GM18873 (cell line): ENCODE measurements around the gene MXI1.
"Not testable (repeated sequence)": the region's sequence is repeated elsewhere in the genome, so short reads cannot be mapped to it uniquely, and the experiment has no call there.

ENCODE experiments used
- ATAC-seq: cut with Tn5 transposase; IDR thresholded peaks from one replicate; pipeline ENCODE4 v1.9.1; 2021; ENCODE audit warnings: mild to moderate bottlenecking, moderate library complexity, moderate number of reproducible peaks; ENCODE audit not compliant: unreplicated experiment, low FRiP score

Gene MXI1

DNA sequence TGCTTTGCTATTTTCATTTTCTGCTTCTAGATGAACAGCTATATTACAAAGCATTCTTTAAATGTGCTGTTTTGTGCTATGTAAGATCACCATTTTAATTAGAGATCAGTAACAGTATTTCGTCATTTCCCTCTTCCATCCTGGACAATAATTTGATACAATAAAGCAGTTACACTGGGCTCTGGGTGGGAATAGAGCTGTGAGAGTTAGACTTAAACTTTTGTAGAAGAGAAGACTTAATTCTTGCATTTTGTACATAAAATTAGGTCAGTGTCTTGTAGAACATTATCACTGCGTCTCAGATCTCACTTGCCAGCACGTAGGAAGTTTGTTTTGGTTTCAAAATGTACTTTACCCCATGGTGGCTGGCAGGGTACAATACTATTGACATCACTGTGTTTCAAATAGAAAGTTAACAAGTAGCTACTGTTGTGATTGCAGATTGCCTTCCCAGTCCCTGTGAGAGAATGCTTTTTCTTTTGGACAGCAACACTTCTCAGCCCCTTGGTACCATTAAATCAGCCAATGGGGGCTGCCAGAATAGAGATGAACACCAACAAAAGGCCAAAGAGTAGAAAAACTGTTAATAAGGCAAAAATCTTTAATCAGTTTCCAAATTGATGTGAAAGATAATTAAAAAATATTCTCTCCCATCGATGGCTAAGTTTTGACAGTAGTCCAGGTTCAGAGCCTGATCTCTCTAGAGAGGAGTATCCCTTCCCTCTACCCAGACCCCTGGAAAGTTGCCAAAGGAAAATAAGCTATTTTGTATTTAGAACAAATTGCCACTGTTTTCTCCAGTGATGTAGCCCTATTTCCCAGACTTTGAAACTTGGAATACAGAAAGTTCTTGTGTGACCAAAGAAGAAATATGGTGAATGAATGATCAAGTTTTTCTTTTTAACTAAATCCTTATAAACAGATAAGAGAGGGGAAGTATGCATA is 62.2 kb downstream of the MXI1 start:
- ATAC-seq, result no peak

DNA sequence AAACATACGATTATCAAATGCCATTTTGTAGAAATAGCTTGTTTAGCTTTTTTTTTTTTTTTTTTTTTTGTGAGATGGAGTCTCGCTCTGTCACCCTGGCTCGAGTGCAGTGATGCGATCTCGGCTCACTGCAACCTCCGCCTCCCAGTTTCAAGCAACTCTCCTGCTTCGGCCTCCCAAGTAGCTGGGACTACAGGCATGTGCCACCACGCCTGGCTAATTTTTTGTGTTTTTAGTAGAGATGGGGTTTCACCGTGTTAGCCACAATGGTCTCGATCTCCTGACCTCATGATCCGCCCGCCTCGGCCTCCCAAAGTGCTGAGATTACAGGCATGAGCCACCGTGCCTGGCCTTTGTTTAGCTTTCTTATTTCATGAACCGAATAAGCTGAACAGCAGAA is 65.6 kb downstream of the MXI1 start:
- ATAC-seq, result not testable (repeated sequence)

DNA sequence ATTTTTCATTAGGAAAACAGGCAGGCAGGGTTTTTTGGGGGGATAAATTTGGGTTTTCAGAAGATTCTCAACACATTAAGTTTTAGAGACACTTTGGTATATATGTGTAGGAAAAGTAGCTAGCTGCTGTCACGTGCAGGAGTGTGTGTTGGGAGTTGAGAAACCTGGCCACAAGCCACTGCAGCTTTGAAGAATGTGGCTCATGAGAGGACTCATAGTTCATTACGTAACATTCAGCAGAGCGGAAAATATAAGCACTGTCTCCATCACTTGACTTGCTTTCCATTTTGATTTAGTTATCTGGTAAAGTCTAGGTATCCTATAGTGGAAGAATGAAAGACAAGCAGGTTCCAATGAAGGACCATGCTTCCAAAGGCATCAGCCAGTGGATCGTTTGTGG is 66.1 kb downstream of the MXI1 start:
- ATAC-seq, result no peak

DNA sequence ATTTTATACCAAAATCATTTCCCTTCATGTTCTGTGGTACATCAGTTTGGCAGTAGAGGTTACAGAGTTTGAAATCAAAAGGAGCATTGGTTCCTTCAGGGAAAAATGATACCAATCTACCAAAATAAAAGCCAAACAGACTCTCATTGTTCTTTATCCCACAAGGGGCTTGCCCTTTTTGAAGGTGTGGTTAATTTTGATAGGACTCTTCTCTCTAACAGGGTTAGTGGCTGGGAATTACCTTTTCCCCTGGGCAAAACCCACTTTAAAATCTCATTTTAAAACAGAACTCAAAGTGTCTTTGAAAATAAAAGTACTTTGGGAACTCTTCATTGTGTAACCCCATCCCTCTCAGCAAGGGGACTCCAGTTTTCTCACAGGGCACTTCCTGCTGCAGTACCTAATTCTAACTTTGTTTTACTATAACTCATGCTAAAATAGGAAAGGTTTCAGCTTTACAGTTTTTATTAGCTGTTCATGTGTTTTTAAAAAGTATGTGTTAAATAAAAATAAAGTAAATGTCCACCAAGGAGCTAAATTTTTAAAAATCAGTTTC is 66.7 kb downstream of the MXI1 start:
- no peak for ATAC-seq

DNA sequence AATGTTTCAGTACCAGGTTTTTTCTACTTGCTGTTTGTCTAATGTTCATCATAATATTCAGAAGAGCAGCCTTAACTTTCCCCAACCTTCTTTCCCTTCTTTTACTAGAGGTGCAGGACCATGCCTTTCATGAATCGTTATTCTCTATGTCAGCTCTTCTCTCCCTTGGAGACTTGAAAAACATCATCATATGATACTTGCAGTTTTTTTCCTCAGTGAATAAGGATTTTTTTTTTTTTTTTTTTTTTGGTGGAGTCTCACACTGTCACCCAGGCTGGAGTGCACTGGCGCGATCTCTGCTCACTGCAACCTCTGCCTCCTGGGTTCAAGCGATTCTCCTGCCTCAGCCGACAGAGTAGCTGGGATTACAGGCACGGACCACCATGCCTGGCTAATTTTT is 67.2 kb downstream of the MXI1 start:
- no peak for ATAC-seq

DNA sequence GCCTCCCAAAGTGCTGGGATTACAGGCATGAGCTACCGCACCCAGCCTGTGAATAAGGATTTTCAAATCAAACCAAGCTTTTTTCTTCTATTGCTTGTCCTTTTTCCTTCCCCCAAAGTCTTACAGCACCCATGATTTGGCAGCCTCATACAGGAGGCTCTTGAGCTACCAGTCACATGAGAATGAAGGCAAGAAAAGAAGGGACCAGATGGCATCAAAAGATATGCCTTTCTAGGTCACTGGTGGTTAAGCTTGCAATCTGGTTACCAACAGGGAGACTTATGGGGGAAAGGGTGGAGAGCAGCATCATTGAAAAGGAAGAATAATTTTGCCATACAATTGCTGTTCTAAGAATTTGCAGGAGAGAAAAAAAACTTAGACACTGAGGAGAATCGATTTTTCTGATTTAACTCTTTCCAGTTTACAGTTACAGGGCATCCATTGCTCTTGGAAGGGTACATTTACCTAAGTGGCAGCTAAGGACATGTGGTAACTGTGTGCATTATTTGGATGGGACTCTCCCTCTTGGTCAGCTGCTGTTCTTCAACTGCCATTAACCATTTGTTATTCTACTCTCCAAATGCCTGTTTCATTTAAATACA is 67.8 kb downstream of the MXI1 start:
- no peak for ATAC-seq

DNA sequence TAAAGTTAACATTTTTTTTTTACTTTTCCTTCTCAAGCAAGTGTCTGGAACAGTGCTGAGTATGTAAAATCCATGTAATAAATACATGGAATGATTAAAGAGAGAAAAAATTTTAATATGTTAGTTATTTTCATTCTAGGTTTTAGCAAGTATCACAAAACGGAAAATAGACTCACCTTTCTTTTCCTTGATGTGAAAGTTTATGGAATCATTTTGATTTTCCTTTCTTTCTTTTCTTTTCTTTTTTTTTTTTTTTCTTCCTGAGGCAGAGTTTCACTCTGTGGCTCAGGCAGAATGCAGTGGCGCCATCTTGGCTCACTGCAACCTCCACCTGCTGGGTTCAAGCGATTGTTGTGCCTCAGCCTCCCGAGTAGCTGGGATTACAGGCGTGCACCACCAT is 69.2 kb downstream of the MXI1 start:
- ATAC-seq, result no peak

DNA sequence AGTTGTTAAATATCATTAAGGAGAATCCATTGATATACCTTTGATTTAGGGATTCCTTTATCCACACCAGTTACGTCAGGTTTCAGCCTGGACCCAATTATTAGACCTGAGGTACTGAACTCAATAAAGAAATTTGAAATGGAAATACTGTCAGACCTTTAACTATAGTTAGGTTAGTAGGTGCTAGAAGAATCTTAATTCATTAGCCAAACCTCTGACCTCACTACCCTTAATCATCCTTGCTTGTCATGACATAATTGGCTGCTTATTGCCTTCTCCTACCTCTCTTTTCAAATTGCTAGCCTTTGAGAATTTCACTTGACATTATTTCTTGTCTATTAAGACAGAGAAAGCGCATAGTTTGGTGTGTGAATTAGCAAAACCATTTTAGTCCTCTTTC is 70.2 kb downstream of the MXI1 start:
- ATAC-seq, result no peak

DNA sequence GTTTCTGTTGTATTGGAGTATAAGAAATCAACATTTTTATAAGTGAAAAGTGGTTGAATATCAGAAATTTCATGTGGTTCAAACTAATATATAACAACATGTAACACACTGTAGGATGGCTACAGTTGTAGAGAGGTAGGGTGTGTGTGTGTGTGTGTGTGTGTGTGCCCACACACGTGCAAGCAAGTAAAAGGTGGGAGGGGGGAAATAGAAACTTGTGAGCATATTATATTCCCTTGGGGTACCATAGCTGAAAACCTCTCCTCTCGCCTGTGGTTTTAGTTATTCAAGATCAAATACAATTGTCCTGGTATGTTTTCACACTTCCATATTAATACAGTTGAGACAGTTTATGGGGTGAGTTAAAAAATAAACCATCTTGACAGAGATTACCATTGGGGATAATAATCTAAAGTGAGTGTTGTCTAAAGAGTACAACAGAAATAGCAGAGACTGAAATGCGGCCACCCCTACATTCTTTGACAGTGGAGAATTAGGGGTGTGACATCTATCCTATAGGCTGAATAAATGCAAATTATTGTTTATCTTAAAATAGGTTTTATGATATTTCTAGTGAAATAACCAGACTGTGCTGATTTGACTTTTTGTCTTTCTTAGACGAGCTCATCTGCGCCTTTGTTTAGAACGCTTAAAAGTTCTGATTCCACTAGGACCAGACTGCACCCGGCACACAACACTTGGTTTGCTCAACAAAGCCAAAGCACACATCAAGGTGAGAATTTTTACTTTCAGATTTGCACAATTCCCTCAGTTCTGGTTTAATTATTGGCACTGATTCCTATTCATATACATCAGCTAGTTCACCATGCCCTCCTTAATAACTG is 71.4 kb downstream of the MXI1 start:
- ATAC-seq, result no peak

DNA sequence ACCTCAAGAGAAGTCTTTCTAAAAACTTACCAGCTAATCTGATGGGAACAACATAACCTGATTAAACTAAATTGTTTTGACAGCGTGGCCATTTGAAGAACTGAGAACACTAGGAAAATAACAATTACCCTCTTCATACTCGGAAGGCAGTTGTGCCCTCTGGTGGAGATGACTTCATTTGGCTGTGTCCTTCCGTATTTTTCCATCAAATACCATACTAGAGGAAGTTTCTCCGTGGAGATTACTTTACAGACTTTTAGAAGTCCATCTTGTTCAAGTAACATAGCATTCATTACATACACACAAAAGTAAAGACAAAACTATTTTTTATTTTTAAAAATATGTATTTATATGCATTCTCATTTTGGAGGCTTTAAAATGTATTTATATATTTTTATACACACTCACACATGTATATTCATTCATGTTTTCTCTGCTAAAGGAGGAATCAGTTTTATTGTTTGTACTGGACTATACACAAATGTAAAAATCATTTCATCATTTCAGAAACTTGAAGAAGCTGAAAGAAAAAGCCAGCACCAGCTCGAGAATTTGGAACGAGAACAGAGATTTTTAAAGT is 72.1 kb downstream of the MXI1 start:
- ATAC-seq, result no peak

DNA sequence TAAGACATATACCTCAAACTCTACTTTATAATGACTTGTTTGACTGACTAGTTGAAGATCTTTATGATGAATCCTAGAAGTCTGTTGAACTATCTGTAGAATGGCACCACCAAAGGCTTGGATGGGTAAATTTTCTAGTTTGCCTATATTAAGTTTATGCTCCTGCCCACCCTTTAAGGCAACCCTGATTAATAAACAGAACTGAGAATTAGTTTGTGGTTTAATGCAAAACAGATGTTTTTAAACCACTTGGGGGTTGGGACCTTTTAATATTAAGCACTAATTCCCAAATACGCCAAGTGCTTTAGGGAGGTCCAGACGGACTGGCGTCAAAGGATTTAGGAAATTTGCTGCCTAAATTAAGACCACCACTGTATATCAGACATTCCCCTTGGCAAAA is 76.9 kb downstream of the MXI1 start:
- no peak for ATAC-seq

DNA sequence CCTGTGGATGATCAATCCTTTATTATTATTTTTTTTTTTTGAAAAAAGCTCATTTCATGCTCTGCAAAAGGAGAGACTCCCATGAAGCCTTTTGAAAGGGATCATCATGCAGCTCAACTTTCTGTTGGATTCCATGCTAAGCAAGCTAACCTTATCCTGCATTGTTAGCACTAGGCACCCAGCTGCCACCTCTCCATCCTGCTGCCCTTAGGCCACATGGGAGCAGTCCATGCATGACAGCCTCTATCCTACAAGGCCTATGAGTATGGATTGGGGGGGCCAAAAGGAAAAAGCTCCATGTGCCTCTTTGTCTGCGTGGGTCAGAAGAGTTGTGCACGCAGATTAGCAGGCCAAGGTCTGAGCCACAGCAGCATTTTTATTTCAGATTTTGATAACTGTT is 78.1 kb downstream of the MXI1 start:
- no peak for ATAC-seq

DNA sequence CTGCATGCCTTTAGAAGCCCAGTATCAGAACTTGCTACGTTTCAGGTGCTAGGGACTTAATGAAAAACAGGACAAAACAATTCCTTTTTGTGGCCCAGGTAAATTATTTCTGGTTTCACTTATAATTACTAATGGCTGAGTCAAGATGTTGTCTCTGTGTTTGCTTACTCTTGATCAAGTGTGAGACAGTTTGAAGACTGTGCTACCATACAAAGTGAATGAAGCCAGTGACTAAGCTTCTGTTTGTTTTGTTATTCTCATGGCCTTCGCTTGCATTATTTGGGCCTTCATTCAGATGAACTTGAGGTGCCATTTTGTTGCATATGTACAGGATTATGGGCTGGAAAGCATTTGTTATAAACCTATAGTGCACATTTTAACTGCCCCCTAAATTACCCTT is 79.4 kb downstream of the MXI1 start:
- no peak for ATAC-seq

DNA sequence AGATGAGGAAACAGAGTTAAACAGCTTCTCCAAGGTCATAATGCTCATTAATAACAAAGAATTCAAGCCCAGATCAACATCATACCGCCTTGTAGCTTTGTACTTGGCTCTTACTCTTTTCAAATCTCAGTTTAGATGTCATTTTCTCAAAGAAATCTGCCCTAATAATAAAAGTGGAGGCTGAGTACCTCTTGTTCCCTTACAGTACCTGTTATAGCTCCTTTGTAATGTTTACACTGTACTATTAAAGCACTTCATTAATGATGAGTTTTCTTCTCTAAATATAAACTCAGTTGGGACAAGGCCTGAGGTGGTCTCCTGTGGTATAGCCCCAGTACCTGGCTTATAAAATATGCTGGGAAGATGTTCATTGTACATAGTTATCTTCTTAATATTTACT is 89.6 kb downstream of the MXI1 start:
- no peak for ATAC-seq

DNA sequence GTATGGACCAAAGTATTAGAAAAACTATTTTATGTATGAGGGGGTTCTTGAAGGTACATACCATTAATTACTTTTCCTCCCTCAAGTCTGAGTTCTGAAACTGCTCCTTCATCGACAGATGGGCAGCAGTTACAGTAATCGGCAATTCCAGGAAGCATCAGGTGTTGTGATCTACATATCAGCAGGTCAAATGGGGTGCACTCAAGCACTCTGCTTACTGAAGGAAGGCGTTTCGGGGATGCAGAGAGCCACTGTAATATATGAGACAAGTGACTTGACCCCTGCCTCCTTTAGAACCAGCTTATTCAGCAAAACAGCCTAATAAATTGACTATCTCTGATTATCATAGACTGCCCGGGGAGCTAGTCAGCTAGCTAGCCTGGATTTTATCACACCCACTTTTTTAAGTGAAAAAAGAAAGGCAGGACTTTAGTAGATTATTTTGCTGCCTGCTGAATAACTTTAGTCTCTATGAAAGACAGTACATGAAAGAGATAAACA is 93.1 kb downstream of the MXI1 start:
- ATAC-seq, result no peak

DNA sequence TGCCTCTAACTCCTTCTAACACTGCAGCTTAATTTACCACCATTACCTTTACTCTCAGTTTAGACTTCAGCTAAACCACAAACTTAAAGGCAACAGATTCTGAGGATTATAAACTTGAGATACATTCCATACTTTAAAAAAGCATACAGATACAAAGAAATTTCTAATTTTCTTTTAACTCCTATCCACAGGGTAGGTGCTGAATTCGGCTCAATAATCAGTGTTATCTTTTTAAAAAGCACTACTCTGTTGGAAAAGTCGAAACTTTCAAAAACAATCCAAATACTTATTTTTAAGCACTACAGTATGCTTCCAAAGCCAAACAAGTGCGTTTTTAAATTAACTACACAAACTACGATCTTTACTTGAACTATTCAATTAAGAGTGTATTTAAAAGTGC is 96.3 kb downstream of the MXI1 start:
- ATAC-seq, result no peak

DNA sequence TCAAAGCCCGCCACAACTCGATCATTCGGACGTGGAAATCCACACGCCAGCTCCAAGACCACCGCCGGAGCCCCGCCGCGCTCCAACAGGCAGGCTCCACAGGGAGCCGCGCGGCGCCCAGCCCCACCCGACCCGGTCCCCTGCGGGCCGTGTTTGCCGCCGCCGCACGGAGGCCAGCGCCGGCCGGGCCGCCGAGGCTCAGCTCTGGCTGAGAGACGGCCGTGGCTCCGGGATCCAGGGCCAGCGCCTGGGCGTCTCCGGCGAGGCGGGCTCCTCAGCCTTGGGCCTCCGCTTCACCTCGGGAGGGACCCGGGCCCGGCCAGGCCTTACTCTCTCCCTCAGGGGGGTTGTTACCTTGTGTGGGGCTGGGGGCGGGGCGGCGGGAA is 97.0 kb downstream of the MXI1 start:
- no peak for ATAC-seq

DNA sequence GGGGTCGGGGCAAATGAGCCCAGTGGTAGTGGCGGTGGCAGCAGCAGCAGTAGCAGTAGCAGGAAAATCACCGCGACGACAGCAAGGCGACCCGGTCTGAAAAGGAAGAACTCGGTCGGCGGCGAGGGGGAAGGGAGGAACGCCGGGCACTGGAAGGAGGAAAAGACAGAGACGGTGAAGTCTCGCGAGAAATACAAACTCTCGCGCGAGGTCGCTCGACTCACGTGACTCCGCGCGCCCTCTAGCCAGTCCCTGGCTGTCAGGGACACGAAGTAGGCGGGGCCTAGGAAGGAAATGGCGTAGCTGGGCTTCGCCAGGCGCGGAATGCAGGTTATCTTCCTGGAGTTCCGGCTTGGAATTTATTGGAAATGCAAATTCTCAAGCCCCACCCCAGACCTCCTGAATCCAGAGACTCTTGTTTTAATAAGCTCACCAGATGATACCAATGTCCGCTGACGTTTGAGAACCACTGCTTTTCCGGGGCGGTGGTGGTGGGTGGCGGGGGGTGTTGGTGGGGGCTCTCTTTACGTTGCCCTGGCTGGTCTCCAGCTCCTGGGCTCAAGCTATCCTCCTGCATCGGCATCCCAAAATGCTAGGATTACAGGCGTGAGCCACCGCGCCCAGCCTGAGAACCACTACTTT is 97.5 kb downstream of the MXI1 start, which contains the start of gene SMNDC1:
Gene SMNDC1, minus strand, starts transcription at position 141 of the 642 bp plus-strand sequence. CDS start 1,333 bp downstream, outside the sequence.
- peak; percentile 90 for ATAC-seq

DNA sequence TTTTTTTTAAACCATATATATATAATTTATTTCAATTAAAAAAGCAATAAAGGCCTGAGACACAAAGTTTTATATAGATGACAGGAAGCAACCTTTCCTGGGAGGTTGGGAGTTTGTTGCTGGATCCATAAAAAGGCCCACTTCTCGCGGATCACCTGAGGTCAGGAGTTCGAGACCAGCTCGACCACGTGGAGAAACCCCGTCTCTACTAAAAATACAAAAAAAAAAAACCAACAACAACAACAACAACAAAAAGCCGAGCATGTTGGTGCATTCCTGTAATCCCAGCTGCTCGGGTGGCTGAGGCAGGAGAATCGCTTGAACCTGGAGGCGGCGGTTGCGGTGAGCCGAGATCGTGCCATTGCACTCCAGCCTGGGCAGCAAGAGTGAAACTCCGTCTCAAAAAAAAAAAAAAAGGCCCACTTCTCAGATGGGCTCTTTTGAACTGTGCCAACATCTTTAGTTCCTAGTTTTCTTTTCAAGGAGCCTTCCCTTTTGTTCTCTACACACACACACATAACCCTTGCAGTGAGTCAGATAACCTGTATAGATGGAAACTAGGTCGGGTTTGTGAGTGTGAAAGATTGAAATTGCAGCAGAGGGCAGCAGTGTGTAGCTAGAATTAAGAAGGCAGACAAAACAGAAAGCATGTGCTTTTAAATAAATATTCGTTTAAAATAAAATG is 98.5 kb downstream of the MXI1 start:
- ATAC-seq, result no peak
